Lung (tissue), 12 donors: ENCODE results near the gene GPR12. TPM values are rescaled to one million over a fixed set of nuclear protein-coding genes. Genes with fewer than 3 reads are reported as not detected.
"Not testable (repeated sequence)": the region's sequence is repeated elsewhere in the genome, so short reads cannot be mapped to it uniquely, and the experiment has no call there.

ENCODE experiments used
- ATAC-seq: fragments of 200-7000 bp; cut with Tn5 transposase; one replicate; pipeline ENCODE4 v1.9.1; 2020; ENCODE audit warnings: moderate number of reproducible peaks; ENCODE audit not compliant: insufficient read depth, low FRiP score
- DNase-seq, 3 donors: peaks; one replicate each; pipeline ENCODE4 v3.0.0-alpha.2; 2013 to 2017
- H3K27ac ChIP-seq, 2 donors: one replicate each; pipeline ENCODE4 v1.5.1; 2013; ENCODE audit warnings: mild to moderate bottlenecking in 2 of 2, moderate library complexity in 2 of 2, control low read depth in 1 of 2, inconsistent platforms in 1 of 2, low read depth in 1 of 2, low read length in 1 of 2
- H3K27me3 ChIP-seq, 3 donors: one replicate each; pipeline ENCODE4 v1.5.1; 2013; ENCODE audit warnings: low read length in 2 of 3; ENCODE audit not compliant: control insufficient read depth in 3 of 3, insufficient read depth in 3 of 3
- H3K36me3 ChIP-seq, 4 donors: one replicate each; pipeline ENCODE4 v1.5.1; 2013; ENCODE audit warnings: low read length in 4 of 4, mild to moderate bottlenecking in 1 of 4, moderate library complexity in 1 of 4; ENCODE audit not compliant: control insufficient read depth in 4 of 4, insufficient read depth in 4 of 4
- H3K4me1 ChIP-seq, 5 donors: one replicate each; pipeline ENCODE4 v1.5.1; 2013; ENCODE audit warnings: low read length in 5 of 5, mild to moderate bottlenecking in 2 of 5, moderate library complexity in 1 of 5; ENCODE audit not compliant: control insufficient read depth in 5 of 5, insufficient read depth in 5 of 5
- H3K4me3 ChIP-seq: one replicate; pipeline ENCODE4 v1.5.1; 2013; ENCODE audit warnings: mild to moderate bottlenecking, control low read depth, moderate library complexity
- H3K9ac ChIP-seq, 2 donors: one replicate each; pipeline ENCODE4 v1.5.1; 2013; ENCODE audit warnings: low read length in 2 of 2, control low read depth in 1 of 2; ENCODE audit not compliant: insufficient read depth in 1 of 2
- H3K9me3 ChIP-seq, 4 donors: one replicate each; pipeline ENCODE4 v1.5.1; 2013; ENCODE audit warnings: low read length in 3 of 4, mild to moderate bottlenecking in 1 of 4, moderate library complexity in 1 of 4; ENCODE audit not compliant: control insufficient read depth in 4 of 4, insufficient read depth in 3 of 4
- WGBS, 2 donors: extraction: QIAGEN DNeasy Blood & Tissue Kit; methylation state at CpG; one replicate each; pipeline ENCODE4 v1.1.7; 2013; 5-methylcytosine and 5-hydroxymethylcytosine counted together
- polyA plus RNA-seq, 2 donors: library from polyadenylated mRNA; stranded (reverse); fragments of 200-250 nt; gene quantifications; one replicate each; pipeline ENCODE4 v1.2.1, GENCODE V29; 2013
- total RNA-seq, 2 donors: library from RNA; depleted of rRNA in 1 of 2; stranded (reverse); fragments of >200 nt in 1 of 2; gene quantifications; one replicate each; pipeline ENCODE4 v1.2.1, GENCODE V29; 2014 to 2021
- TF ChIP-seq, protein P1 (sequence below): IDR thresholded peaks from 2 replicates; pipeline ENCODE4 v1.5.1; 2012; ENCODE audit warnings: mild to moderate bottlenecking; ENCODE audit errors: control extremely low read depth, extremely low read depth
- donor health status: control.
- donor health status: control.
- donor health status: Bipolar disorder and iron deficiency.
- donor health status: healthy.
- donor health status: DM: yes; HTN: yes; CAD: no.

Gene GPR12
- total and polyA plus RNA-seq, 4 donors = 0.09 TPM; not detected in 3

GRCh38 chr13:26735677-26736076 lies 24.9 kb downstream of the GPR12 start:
- Histone ChIP-seq H3K9ac (no peak overlapping the region), H3K27ac (no peak overlapping the region), H3K4me1 (no peaks in the 10 kb centered on the region), H3K36me3 (no peaks in the 10 kb centered on the region), H3K4me3 (no peak overlapping the region), H3K27me3 (peaks cover 0 to 4% (median 3%) of the 10 kb centered on the region in 3 donors), H3K9me3 (peaks cover 0 to 7% (median 0%) of the 10 kb centered on the region in 4 donors)
- DNase-seq = no peak
- TF ChIP-seq, protein P1, sequence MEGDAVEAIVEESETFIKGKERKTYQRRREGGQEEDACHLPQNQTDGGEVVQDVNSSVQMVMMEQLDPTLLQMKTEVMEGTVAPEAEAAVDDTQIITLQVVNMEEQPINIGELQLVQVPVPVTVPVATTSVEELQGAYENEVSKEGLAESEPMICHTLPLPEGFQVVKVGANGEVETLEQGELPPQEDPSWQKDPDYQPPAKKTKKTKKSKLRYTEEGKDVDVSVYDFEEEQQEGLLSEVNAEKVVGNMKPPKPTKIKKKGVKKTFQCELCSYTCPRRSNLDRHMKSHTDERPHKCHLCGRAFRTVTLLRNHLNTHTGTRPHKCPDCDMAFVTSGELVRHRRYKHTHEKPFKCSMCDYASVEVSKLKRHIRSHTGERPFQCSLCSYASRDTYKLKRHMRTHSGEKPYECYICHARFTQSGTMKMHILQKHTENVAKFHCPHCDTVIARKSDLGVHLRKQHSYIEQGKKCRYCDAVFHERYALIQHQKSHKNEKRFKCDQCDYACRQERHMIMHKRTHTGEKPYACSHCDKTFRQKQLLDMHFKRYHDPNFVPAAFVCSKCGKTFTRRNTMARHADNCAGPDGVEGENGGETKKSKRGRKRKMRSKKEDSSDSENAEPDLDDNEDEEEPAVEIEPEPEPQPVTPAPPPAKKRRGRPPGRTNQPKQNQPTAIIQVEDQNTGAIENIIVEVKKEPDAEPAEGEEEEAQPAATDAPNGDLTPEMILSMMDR = no peak
- 80 to 84% methylated on average over 9 of the region's 9 CpGs for WGBS, 2 donors
- ATAC-seq = no peak

DNA sequence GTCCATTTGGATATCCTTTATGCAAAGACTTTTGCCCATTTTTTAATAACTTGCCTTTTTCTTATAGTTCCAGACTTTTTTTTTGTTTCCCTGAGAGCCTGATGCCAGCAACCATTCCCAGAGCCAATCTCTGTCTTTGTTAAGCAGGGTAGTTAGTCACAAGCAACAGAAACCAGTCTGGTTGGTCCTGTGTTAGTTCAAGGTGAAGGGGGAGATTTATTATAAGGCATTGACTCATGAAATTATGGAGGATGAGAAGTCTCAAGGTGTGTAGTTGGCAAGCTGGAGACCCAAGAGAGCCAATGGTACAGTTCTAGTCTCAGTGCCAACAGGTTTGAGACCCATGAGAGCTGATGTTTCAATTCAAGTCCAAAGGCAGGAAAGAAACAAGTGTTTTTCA lies 33.0 kb downstream of the GPR12 start:
- no peak overlapping the region for H3K27ac ChIP-seq
- no peaks in the 10 kb centered on the region for H3K9me3 ChIP-seq
- ATAC-seq = no peak
- no peaks in the 10 kb centered on the region for H3K36me3 ChIP-seq
- H3K9ac ChIP-seq = no peak overlapping the region
- H3K27me3 ChIP-seq = peaks cover 0 to 2% (median 0%) of the 10 kb centered on the region in 3 donors
- no peaks in the 10 kb centered on the region for H3K4me1 ChIP-seq
- TF ChIP-seq, protein P1 = no peak
- no peak for DNase-seq
- H3K4me3 ChIP-seq = no peak overlapping the region

DNA sequence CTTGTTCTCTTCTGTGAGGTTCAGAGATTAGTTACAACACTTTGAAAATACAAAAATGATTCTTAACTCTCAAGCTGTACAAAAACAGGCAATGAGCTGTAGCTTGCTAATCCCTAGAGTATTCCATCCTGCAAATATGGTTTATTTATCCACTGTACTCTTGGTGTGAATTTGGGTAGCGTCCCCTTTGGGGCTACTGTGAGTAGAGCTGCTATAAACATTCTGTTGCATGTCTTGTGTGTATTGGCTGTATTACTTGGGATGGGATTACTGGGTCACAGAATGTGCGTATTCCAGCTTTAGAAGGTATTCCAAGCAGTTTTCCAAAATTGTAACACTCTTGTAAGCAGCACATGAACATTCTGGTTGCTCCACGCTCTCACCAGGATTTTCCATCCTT lies 33.5 kb downstream of the GPR12 start:
- Histone ChIP-seq H3K36me3 (no peaks in the 10 kb centered on the region), H3K4me3 (no peak overlapping the region), H3K27me3 (peaks cover 0 to 2% (median 0%) of the 10 kb centered on the region in 3 donors), H3K9ac (no peak overlapping the region), H3K4me1 (no peaks in the 10 kb centered on the region), H3K9me3 (no peaks in the 10 kb centered on the region), H3K27ac (no peak overlapping the region)
- TF ChIP-seq, protein P1 = no peak
- 87 to 95% methylated on average over 3 of the region's 3 CpGs for WGBS, 2 donors
- DNase-seq (no peak), ATAC-seq (no peak)

DNA sequence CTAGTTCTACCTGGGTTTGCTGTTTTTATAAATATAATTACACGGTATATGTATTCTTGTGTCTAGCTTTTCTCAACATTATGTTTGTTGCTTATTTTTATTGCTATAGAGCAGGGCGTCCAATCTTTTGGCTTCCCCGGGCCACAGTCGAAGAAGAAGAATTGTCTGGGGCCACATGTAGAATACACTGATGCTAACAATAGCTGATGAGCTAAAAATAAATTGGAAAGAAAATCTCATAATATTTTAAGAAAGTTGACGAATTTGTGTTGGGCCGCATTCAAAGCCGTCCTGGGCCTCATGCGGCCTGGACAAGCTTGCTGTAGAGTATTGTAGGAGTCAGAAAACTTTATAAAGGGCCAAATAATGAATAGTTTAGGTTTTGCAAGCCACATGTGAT lies 33.9 kb downstream of the GPR12 start:
- H3K4me3 ChIP-seq = no peak overlapping the region
- TF ChIP-seq, protein P1 = no peak
- H3K9me3 ChIP-seq = no peaks in the 10 kb centered on the region
- 90 to 94% methylated on average over 8 of the region's 8 CpGs for WGBS, 2 donors
- H3K9ac ChIP-seq = no peak overlapping the region
- no peaks in the 10 kb centered on the region for H3K4me1 ChIP-seq
- no peak overlapping the region for H3K27ac ChIP-seq
- no peaks in the 10 kb centered on the region for H3K36me3 ChIP-seq
- H3K27me3 ChIP-seq = peaks cover 0 to 2% (median 0%) of the 10 kb centered on the region in 3 donors
- no peak for DNase-seq
- ATAC-seq = no peak

GRCh38 chr13:26723620-26724019 lies 37.0 kb downstream of the GPR12 start:
- not testable (repeated sequence) for H3K4me3 ChIP-seq, H3K36me3 ChIP-seq, H3K9me3 ChIP-seq, DNase-seq, H3K27ac ChIP-seq, ATAC-seq, H3K9ac ChIP-seq, H3K4me1 ChIP-seq, H3K27me3 ChIP-seq
- 98 to 99% methylated on average over 12 to 20 of the region's 31 CpGs for WGBS, 2 donors
